Natural killer cell (primary cell): ENCODE measurements around the gene ETV6. TPM values are rescaled to one million over a fixed set of nuclear protein-coding genes. Genes with fewer than 3 reads are reported as not detected.

ENCODE experiments used
- ATAC-seq, 3 donors: fragments of 150-1000 bp in 2 of 3; fragments of 200-7000 bp in 1 of 3; cut with Tn5 transposase; 1 replicate in 1 of 3; 2 replicates in 2 of 3; pipeline ENCODE4 v1.10.0; 2021; ENCODE audit warnings: mild to moderate bottlenecking in 2 of 3, moderate library complexity in 2 of 3
- DNase-seq, 2 donors: peaks; one replicate each; pipeline versions ENCODE4 v3.0.0 to v3.0.0-alpha.2; 2013 to 2021; ENCODE audit warnings: mixed read lengths in 1 of 2
- H3K27ac ChIP-seq: one replicate; pipeline ENCODE4 v1.5.1; 2013; ENCODE audit warnings: mild to moderate bottlenecking, low read length
- H3K27me3 ChIP-seq: one replicate; pipeline ENCODE4 v1.6.1; 2013; ENCODE audit warnings: low read length; ENCODE audit not compliant: control insufficient read depth, insufficient read depth
- H3K36me3 ChIP-seq: one replicate; pipeline ENCODE4 v1.6.1; 2013; ENCODE audit warnings: low read length; ENCODE audit not compliant: control insufficient read depth, insufficient read depth
- H3K4me1 ChIP-seq: one replicate; pipeline ENCODE4 v1.6.1; 2013; ENCODE audit warnings: low read length; ENCODE audit not compliant: control insufficient read depth, insufficient read depth
- H3K4me3 ChIP-seq: one replicate; pipeline ENCODE4 v1.5.1; 2013; ENCODE audit warnings: low read length
- H3K9me3 ChIP-seq: one replicate; pipeline ENCODE4 v1.6.1; 2013; ENCODE audit warnings: low read length; ENCODE audit not compliant: control insufficient read depth, insufficient read depth
- H3K27ac Mint-ChIP-seq, 2 donors: one replicate each; pipeline ENCODE4 v1.8.0; 2022; ENCODE audit warnings: mild to moderate bottlenecking in 2 of 2, mixed read lengths in 2 of 2, moderate library complexity in 1 of 2
- H3K27me3 Mint-ChIP-seq, 2 donors: one replicate each; pipeline ENCODE4 v1.8.0; 2022; ENCODE audit warnings: low read depth in 2 of 2, mixed read lengths in 2 of 2
- H3K36me3 Mint-ChIP-seq: one replicate; pipeline ENCODE4 v1.8.0; 2022; ENCODE audit warnings: mixed read lengths
- H3K4me1 Mint-ChIP-seq, 2 donors: one replicate each; pipeline ENCODE4 v1.8.0; 2022; ENCODE audit warnings: mixed read lengths in 2 of 2
- H3K4me3 Mint-ChIP-seq: one replicate; pipeline ENCODE4 v1.8.0; 2022; ENCODE audit warnings: mild to moderate bottlenecking, moderate library complexity, mixed read lengths
- H3K9me3 Mint-ChIP-seq, 2 donors: one replicate each; pipeline ENCODE4 v1.8.0; 2022; ENCODE audit warnings: mixed read lengths in 2 of 2
- WGBS: methylation state at CpG from one replicate; pipeline ENCODE4 v1.1.7; 2013; ENCODE audit warnings: missing lambda C conversion rate; ENCODE audit not compliant: insufficient coverage; 5-methylcytosine and 5-hydroxymethylcytosine counted together
- intact Hi-C: fragments of 100-400 bp; cut with micrococcal nuclease; formaldehyde crosslinking; loops from one replicate; pipeline ENCODE4 v1.14.2; 2022
- total RNA-seq, 4 donors: library from RNA; stranded (reverse); fragments of 120-200 nt in 1 of 4; gene quantifications; one replicate each; pipeline versions ENCODE4 v1.2.3 to v1.2.4, GENCODE V29; 2013 to 2022
- TF ChIP-seq, protein P1 (sequence below): fragments of 200-600 bp; IDR thresholded peaks from one replicate; pipeline ENCODE4 v1.8.0; 2022; ENCODE audit warnings: antibody characterized with exemption

ETV6 gene
- total RNA-seq, 3 donors from 2014 or later (not counting 1 experiment from before 2014, with no cell fraction given) = 38.9 to 49.5 (median 40.6) TPM

DNA sequence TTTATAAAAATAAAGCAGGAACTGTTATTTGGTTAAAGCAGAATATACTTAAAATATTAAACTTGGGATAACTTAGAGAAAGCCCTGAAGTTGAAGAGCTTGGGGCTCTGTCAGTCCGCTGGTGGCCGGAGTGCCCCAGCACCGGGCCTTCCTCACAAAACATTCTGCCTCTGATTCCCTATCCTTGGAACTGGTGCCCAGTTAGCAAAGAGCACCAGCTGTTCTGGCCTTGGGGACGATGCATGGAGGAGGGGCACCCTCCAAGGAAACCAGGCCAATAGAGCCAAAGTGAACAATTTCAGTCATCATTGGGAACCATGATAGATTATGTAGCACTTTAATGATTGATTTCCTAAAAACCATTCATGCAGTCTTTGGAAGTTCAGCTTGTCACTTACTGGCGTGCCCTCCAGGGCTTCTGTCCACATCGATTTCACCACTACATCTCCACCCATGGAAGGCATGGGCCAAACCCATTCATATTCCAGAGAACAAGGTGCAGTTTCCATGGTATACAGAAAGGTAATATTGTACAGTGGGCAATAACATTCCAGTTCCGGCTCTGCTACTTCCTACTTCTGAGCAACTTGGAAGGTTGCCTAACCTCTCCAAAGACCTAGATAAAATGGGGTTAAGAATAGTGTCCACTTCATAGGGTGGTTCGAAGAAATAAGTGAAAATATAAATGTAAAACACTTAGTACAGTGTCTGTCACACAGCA lies 145.9 kb downstream of the ETV6 start:
- Mint-ChIP-seq H3K27me3 (no peaks in the 10 kb centered on the region), H3K4me1 (peaks cover 61 to 63% of the 10 kb centered on the region in 2 donors), H3K4me3 (no peak overlapping the region), H3K27ac (no peak overlapping the region), H3K36me3 (no peaks in the 10 kb centered on the region), H3K9me3 (no peaks in the 10 kb centered on the region)
- TF ChIP-seq, protein P1, sequence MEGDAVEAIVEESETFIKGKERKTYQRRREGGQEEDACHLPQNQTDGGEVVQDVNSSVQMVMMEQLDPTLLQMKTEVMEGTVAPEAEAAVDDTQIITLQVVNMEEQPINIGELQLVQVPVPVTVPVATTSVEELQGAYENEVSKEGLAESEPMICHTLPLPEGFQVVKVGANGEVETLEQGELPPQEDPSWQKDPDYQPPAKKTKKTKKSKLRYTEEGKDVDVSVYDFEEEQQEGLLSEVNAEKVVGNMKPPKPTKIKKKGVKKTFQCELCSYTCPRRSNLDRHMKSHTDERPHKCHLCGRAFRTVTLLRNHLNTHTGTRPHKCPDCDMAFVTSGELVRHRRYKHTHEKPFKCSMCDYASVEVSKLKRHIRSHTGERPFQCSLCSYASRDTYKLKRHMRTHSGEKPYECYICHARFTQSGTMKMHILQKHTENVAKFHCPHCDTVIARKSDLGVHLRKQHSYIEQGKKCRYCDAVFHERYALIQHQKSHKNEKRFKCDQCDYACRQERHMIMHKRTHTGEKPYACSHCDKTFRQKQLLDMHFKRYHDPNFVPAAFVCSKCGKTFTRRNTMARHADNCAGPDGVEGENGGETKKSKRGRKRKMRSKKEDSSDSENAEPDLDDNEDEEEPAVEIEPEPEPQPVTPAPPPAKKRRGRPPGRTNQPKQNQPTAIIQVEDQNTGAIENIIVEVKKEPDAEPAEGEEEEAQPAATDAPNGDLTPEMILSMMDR = no peak
- no peak for ATAC-seq
- H3K9me3 ChIP-seq = no peaks in the 10 kb centered on the region
- intact Hi-C loops = no loop called here
- H3K36me3 ChIP-seq = no peaks in the 10 kb centered on the region
- WGBS = 88% methylated on average over 8 of the region's 8 CpGs
- no peak overlapping the region for H3K27ac ChIP-seq
- H3K27me3 ChIP-seq = no peaks in the 10 kb centered on the region
- DNase-seq = no peak
- peaks cover 12% of the 10 kb centered on the region for H3K4me1 ChIP-seq
- H3K4me3 ChIP-seq = no peak overlapping the region

DNA sequence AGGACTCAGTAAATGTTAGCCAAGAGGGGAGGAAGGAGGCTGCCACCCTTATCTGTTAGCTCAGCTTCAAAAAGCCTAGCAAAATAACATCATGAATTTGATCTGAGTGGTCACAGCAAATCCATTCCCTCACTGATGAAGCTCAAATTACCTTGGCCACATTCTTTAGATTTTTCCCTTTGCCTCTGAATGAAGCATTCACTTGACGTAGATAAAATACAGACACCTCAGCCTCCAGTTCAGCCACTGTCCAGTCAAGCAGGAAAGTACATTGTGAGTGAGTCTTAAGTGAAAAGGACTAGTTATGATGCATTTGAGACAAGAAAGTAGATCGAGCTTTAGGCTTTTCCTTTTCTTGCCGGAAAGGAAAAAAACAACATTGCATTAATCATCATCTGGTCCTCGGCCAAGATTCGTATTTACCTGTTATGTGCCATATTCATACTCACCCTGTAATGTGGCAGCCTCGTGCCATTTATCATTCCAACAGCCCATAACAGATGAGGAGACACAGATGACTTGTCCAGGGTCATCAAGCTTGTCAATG lies 146.5 kb downstream of the ETV6 start:
- no peaks in the 10 kb centered on the region for H3K27me3 ChIP-seq
- DNase-seq (no peak), ATAC-seq (no peak)
- 80% methylated on average over 6 of the region's 6 CpGs for WGBS
- H3K9me3 ChIP-seq = no peaks in the 10 kb centered on the region
- no peaks in the 10 kb centered on the region for H3K27me3 Mint-ChIP-seq
- H3K36me3 ChIP-seq = no peaks in the 10 kb centered on the region
- peaks cover 12% of the 10 kb centered on the region for H3K4me1 ChIP-seq
- no peak overlapping the region for H3K27ac Mint-ChIP-seq
- TF ChIP-seq, protein P1 = no peak
- H3K4me1 Mint-ChIP-seq = peaks cover 60 to 62% of the 10 kb centered on the region in 2 donors
- intact Hi-C loops = no loop called here
- H3K27ac ChIP-seq = no peak overlapping the region
- H3K4me3 Mint-ChIP-seq = no peak overlapping the region
- no peaks in the 10 kb centered on the region for H3K9me3 Mint-ChIP-seq
- H3K36me3 Mint-ChIP-seq = no peaks in the 10 kb centered on the region
- no peak overlapping the region for H3K4me3 ChIP-seq

DNA sequence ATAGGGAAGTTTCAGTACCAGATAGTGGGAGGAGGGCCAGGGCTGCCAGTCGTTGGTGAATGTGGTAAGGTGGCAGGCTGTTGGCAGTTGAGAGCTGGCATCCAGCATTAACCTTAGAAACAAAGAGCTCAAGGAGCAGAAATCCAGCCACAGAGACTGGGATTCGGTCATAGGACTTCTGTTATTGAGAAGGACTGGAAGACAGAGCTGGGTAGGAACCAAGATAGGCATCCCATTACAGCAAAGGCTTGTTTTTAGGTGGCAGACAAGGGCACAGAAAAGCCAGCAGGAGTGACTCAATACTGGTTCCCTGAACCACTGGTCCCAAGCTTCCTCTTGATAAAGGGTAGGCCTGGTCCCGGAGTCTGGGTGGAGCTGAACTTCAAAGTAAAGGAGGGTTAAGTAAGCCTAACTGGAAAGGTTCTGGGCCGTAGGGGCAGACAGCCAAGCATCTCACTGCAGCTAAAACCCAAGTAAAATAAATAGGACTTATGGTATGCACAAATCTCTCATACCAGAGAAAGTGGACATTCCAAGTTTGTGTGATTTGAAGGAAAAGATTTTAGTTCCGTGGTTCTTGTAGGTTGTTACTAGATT lies 147.9 kb downstream of the ETV6 start:
- Mint-ChIP-seq H3K4me1 (peaks cover 60 to 63% of the 10 kb centered on the region in 2 donors), H3K36me3 (no peaks in the 10 kb centered on the region), H3K9me3 (no peaks in the 10 kb centered on the region), H3K27ac (peak overlapping the region in 1 of 2 donors; percentile 1), H3K4me3 (no peak overlapping the region), H3K27me3 (no peaks in the 10 kb centered on the region)
- Histone ChIP-seq H3K4me1 (peaks cover 17% of the 10 kb centered on the region), H3K4me3 (no peak overlapping the region), H3K27me3 (no peaks in the 10 kb centered on the region), H3K36me3 (no peaks in the 10 kb centered on the region), H3K9me3 (no peaks in the 10 kb centered on the region), H3K27ac (no peak overlapping the region)
- intact Hi-C loops = no loop called here
- ATAC-seq = peak in 1 of 3 donors; percentile 43
- TF ChIP-seq, protein P1 = no peak
- WGBS = 55% methylated on average over 4 of the region's 5 CpGs
- no peak for DNase-seq
